ENCODE results near the gene IRGQ. TPM values are rescaled to one million over a fixed set of nuclear protein-coding genes. Genes with fewer than 3 reads are reported as not detected.

Gene IRGQ
- total RNA-seq, 1 donor from 2014 or later: 41.7 TPM

- Mint-ChIP-seq H3K9me3 (ENCODE audit: low read depth) (no peaks in the 10 kb centered on the region), H3K4me1 (ENCODE audit: low read depth) (no peaks in the 10 kb centered on the region), H3K27ac (ENCODE audit: unreplicated experiment) (no peak overlapping the region), H3K27me3 (ENCODE audit: low read depth) (no peaks in the 10 kb centered on the region), H3K36me3 (ENCODE audit: low read depth) (no peaks in the 10 kb centered on the region), H3K4me3 (ENCODE audit: unreplicated experiment) (no peak overlapping the region)
- no peak for DNase-seq (ENCODE audit: low spot score)
- no peak for TF ChIP-seq CTCF (IDR thresholded peaks at IDR 0.05)
Measured at GRCh38 chr19:43628646-43629326, 32.9 kb upstream of the IRGQ start.

- Mint-ChIP-seq H3K4me3 (ENCODE audit: unreplicated experiment) (no peak overlapping the region), H3K27me3 (ENCODE audit: low read depth) (no peaks in the 10 kb centered on the region), H3K4me1 (ENCODE audit: low read depth) (no peaks in the 10 kb centered on the region), H3K9me3 (ENCODE audit: low read depth) (no peaks in the 10 kb centered on the region), H3K36me3 (ENCODE audit: low read depth) (no peaks in the 10 kb centered on the region), H3K27ac (ENCODE audit: unreplicated experiment) (no peak overlapping the region)
- DNase-seq (ENCODE audit: low spot score): no peak
- TF ChIP-seq CTCF (IDR thresholded peaks at IDR 0.05): no peak
Measured at GRCh38 chr19:43626838-43627237, 30.9 kb upstream of the IRGQ start.

GRCh38 chr19:43625918-43626579, 30.1 kb upstream of the IRGQ start:
- Mint-ChIP-seq H3K4me3 (ENCODE audit: unreplicated experiment) (no peak overlapping the region), H3K27ac (ENCODE audit: unreplicated experiment) (no peak overlapping the region), H3K4me1 (ENCODE audit: low read depth) (no peaks in the 10 kb centered on the region), H3K36me3 (ENCODE audit: low read depth) (no peaks in the 10 kb centered on the region), H3K27me3 (ENCODE audit: low read depth) (no peaks in the 10 kb centered on the region), H3K9me3 (ENCODE audit: low read depth) (no peaks in the 10 kb centered on the region)
- no peak for DNase-seq (ENCODE audit: low spot score)
- TF ChIP-seq CTCF (IDR thresholded peaks at IDR 0.05): no peak

GRCh38 chr19:43624933-43625332, 29.0 kb upstream of the IRGQ start:
- Mint-ChIP-seq H3K36me3 (ENCODE audit: low read depth) (no peaks in the 10 kb centered on the region), H3K9me3 (ENCODE audit: low read depth) (no peaks in the 10 kb centered on the region), H3K27me3 (ENCODE audit: low read depth) (no peaks in the 10 kb centered on the region), H3K4me3 (ENCODE audit: unreplicated experiment) (no peak overlapping the region), H3K4me1 (ENCODE audit: low read depth) (peaks cover 9% of the 10 kb centered on the region), H3K27ac (ENCODE audit: unreplicated experiment) (no peak overlapping the region)
- no peak for TF ChIP-seq CTCF (IDR thresholded peaks at IDR 0.05)
- DNase-seq (ENCODE audit: low spot score): no peak

- H3K4me1 Mint-ChIP-seq (ENCODE audit: low read depth): peaks cover 11% of the 10 kb centered on the region
Measured at GRCh38 chr19:43623889-43624670, 28.1 kb upstream of the IRGQ start.

More at GRCh38 chr19:43623889-43624670, 28.1 kb upstream of the IRGQ start:
- TF ChIP-seq CTCF (IDR thresholded peaks at IDR 0.05): no peak
- Mint-ChIP-seq H3K9me3 (ENCODE audit: low read depth) (no peaks in the 10 kb centered on the region), H3K4me3 (ENCODE audit: unreplicated experiment) (no peak overlapping the region), H3K27ac (ENCODE audit: unreplicated experiment) (no peak overlapping the region), H3K27me3 (ENCODE audit: low read depth) (no peaks in the 10 kb centered on the region), H3K36me3 (ENCODE audit: low read depth) (no peaks in the 10 kb centered on the region)
- no peak for DNase-seq (ENCODE audit: low spot score)

Data from chondrocyte (in vitro differentiated cells).